Skeletal muscle cell (primary cell): ENCODE measurements around the gene TUFT1.

Source experiments
- DNase-seq: peaks from one replicate; pipeline ENCODE4 v3.0.0-alpha.2; 2010; ENCODE audit warnings: low read depth
- H3K4me3 ChIP-seq: 2 replicates; pipeline ENCODE4 v1.5.1; 2011; ENCODE audit warnings: low read depth, mild to moderate bottlenecking, control low read depth, low read length, moderate library complexity

The TUFT1 gene

GRCh38 chr1:151534662-151535278, 5.3 kb upstream of the TUFT1 start:
- no peak for DNase-seq
- no peak overlapping the region for H3K4me3 ChIP-seq

DNA sequence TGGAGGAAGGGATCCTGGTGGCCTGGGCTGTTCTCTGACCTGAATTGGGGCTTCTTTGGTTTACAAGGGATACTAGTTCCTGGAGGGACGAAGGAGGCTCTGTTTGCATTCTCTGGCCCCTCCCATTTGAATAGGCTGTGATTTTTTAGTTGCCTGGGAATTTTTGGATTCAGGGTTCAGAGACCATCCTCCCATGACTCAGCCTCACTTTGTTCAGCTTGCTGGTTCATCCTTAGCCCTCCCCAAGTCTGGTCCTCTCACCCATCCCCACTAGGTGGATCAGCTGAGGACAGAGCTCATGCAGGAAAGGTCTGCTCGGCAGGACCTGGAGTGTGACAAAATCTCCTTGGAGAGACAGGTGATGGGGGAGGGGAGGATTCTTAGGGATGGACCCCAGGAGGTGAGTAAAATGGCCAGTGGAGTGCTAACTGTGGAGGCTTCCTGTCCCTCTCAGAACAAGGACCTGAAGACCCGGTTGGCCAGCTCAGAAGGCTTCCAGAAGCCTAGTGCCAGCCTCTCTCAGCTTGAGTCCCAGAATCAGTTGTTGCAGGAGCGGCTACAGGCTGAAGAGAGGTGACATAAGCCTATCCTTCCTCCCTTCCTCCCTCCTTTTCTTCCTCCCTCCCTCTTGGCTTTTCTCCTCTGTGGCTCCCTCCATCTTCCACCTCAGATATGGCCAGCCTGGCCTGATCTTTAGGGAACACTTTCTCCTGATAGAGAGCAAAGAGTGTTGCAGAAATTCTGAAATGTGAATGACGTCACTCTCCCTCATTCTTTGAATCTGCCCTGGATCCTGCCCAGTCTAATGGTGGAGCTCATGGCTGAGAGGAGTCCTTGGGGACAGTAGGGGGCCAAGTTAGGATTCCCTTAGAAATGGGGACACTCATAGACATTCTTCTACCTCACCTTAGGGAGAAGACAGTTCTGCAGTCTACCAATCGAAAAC, 4.5 kb upstream of the TUFT1 start:
- no peak for DNase-seq
- no peak overlapping the region for H3K4me3 ChIP-seq

- DNase-seq, result no peak
- H3K4me3 ChIP-seq, result no peak overlapping the region
Observed at GRCh38 chr1:151536499-151536898, 3.6 kb upstream of the TUFT1 start.

DNA sequence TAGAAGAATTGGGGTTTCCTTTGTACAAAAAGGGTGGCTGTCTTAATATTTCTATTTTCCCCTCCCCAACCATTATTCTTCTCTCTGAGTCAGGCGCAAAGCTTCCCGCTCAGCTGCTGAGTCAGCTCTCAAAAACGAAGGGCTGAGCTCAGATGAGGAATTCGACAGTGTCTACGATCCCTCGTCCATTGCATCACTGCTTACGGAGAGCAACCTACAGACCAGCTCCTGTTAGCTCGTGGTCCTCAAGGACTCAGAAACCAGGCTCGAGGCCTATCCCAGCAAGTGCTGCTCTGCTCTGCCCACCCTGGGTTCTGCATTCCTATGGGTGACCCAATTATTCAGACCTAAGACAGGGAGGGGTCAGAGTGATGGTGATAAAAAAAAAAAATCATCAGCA, 3.0 kb upstream of the TUFT1 start:
- no peak overlapping the region for H3K4me3 ChIP-seq

GRCh38 chr1:151539321-151540020, 638 bp upstream of the TUFT1 start:
- DNase-seq, result peak; percentile 92
- peak overlapping the region; percentile 70 for H3K4me3 ChIP-seq

More for the DNA sequence above, 3.0 kb upstream of the TUFT1 start:
- peak; percentile 92 for DNase-seq

- DNase-seq, result no peak
- H3K4me3 ChIP-seq, result peak overlapping the region; percentile 70
Observed at GRCh38 chr1:151540982-151541377, 871 bp downstream of the TUFT1 start.

- peak overlapping the region; percentile 70 for H3K4me3 ChIP-seq
Observed at GRCh38 chr1:151541752-151542151, 1.6 kb downstream of the TUFT1 start.

GRCh38 chr1:151542710-151543129, 2.6 kb downstream of the TUFT1 start:
- DNase-seq, result peak; percentile 80
- no peak overlapping the region for H3K4me3 ChIP-seq

More at GRCh38 chr1:151541752-151542151, 1.6 kb downstream of the TUFT1 start:
- DNase-seq, result no peak

DNA sequence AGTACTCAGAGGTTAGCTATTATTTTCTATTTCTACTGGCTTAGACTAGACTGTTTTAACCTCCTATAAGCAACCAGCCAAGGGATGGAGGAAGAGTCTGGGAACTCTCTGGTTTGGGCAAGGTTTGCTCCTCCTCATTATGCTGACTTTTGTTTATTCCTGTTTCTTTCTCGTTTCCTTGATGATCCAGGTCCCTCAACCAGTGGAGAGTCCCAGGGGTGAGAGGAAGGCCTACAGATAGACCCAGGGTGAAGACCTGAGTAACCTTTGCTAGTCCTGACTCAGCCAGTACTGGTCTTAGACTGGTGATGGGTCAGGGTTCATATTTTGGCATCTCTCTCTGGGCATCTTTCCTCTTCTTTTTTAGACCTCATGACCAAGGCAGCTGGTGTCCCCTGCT, 5.4 kb downstream of the TUFT1 start:
- no peak overlapping the region for H3K4me3 ChIP-seq
- no peak for DNase-seq

- H3K4me3 ChIP-seq, result no peak overlapping the region
- no peak for DNase-seq
Observed at GRCh38 chr1:151546011-151546925, 6.2 kb downstream of the TUFT1 start.

DNA sequence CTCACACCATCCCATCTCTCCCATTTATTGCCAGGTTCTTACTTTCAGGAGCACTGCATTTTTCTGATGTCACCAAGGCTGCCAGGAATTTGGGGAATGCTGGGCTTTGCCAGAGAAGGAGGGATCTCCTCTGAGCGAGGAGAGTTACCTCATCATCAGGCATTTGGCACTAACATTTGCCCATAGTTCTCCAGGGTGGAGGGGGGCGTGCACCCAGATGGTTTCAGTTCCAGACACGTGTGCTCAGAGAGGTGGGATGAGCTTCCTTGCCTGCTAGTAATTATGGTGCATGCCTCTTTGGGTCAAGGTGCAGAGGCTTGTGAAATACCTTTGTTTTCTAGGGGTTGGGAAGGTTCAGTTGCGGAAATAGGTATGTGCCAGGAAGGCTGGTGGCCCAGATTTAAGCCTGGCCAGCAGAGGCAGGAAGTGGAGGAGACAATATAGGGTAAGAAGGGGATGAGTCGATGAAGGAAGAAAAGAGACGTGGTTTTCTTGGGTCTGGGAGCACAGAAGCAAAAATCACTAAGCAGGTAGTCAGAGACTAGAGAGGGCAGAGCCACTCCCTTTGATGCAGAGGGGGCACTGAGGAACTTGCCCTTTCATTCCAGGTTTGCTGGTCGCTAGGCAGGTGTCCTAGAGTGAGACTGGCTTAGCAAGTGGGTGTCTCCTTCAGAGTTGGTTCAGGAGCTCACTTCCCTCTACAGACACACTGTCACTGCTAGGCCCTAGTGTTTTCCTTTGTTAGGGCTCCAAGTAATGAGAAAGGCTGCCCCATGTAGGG, 7.2 kb downstream of the TUFT1 start:
- H3K4me3 ChIP-seq, result no peak overlapping the region
- DNase-seq, result peak; percentile 66

- no peak overlapping the region for H3K4me3 ChIP-seq
- no peak for DNase-seq
Observed at GRCh38 chr1:151547900-151548230, 7.8 kb downstream of the TUFT1 start.

DNA sequence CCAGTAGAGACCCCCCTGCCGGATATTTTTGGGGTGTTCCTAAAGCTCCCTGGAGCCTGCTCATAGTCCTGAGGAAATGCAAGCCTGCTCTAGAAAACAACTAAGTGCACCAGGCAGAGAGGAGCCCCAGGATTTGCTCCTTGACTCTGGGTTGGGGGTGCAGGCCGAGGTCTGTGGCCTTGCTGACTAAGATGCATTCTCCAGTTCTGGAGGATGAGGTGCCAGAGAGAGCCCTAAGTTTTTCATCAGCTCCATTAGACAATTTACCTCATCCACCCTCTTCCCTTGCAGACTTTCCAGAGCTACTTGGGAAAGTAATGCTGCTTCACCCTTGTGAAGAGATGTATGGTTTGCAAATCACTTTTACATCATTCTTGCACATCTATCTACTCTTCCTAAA, 9.1 kb downstream of the TUFT1 start:
- no peak for DNase-seq
- H3K4me3 ChIP-seq, result no peak overlapping the region

DNA sequence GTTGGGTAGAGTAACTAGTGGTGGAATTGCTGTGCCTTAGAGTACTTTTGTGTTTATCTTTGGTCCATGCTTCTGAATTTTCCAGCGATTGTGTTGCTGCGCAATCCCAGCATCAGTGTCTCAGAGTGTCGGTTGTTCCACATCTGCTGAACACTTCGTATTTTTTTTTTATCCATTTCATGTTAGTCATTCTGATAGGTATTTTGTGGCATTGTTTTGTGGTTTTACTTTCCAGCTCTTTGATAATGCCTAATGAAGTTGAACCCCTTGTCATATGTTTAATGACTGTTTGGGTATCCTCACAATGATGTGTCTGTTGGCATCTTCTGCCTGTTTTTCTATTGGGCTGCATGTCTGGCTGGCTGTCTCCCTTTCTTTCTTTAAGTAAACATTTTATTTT, 13.6 kb downstream of the TUFT1 start:
- no peak overlapping the region for H3K4me3 ChIP-seq
- DNase-seq, result no peak

DNA sequence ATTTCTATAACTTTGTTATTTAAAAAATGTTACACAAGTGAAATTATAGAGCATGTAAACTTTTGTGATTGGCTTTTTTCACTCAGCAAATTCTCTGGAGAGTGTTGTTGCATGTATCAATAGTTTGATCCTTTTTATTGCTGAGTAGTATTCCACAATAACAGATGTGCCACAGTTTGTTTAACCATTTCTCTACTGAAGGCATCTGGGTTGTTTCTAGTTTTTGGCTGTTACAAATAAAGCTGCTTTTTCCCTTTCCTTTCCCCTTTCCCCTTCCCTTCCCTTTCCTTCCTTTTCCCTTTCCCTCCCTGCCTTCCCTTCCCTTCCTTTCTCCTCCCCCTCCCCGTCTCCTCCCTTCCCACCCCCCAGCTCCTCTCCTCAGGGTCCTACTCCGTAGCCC, 15.9 kb downstream of the TUFT1 start:
- no peak for DNase-seq
- H3K4me3 ChIP-seq, result no peak overlapping the region

GRCh38 chr1:151562661-151563060, 22.6 kb downstream of the TUFT1 start:
- no peak for DNase-seq
- no peak overlapping the region for H3K4me3 ChIP-seq

DNA sequence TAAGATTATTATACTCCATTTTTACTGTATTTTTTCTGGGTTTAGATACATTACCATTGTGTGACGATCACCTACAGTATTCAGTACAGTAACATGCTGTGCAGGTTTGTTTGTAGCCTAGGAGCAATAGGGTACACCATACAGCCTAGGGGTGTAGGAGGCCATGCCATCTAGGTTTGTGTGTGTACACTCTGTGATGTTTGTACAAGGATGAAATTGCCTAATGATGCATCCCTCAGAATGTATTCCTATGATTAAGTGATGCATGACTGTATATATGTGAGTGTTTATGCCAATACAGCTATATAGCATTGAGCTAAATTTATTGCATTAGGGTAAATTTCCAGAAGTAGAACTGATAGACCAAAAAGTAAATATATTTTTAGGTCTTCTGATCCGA, 23.3 kb downstream of the TUFT1 start:
- no peak overlapping the region for H3K4me3 ChIP-seq
- no peak for DNase-seq

DNA sequence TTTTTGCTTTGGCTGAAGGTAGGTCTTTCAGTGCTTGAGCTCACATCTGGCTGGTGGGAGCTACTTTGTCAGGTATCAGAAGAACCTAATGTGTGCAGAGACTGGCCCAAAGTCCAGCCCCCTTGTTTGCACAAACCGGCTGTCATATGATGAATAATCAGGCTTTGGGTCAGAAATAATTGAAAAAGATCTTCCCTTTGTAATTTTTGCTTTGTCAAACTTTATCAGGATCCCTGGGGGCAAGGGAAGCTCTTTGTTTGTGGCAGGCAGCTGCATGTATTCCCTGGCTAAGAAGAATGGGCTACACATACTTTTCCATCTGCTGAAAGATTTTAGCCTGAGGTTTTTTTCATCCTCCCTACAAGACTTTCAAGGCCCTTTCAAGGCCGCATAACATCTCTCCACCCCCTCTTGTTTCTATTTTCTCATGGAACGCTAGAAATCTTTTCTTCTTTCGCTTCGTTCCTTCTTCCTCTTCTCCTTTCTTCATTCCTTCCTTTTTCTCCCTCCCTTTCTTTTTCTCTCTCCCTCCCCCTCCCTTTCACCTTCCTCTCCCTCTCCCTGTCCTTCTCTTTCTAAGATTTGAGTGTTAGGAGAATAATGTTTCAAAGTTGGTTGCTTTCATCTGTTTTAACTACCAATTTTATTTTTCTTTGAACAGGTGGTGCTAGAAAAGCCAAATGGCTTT, 25.5 kb downstream of the TUFT1 start:
- H3K4me3 ChIP-seq, result no peak overlapping the region
- DNase-seq, result no peak
